Stimulated activated CD4-positive, alpha-beta T cell treated with anti-CD3 and anti-CD28 coated beads, Interleukin-1b, Interleukin-23, amount 100 ng/mL, for 4 hours (primary cell): ENCODE results near the gene SERPINA6.
"Not testable (repeated sequence)": the region's sequence is repeated elsewhere in the genome, so short reads cannot be mapped to it uniquely, and the experiment has no call there.

Experiments
- DNase-seq, 2 donors: peaks; one replicate each; pipeline ENCODE4 v3.0.0-alpha.2; 2020; ENCODE audit warnings: low read depth in 2 of 2

Gene SERPINA6

GRCh38 chr14:94328196-94328595 is 5.1 kb upstream of the SERPINA6 start:
- DNase-seq, result no peak

GRCh38 chr14:94321421-94322271 is 1.5 kb downstream of the SERPINA6 start:
- no peak for DNase-seq

GRCh38 chr14:94320243-94320642 is 2.9 kb downstream of the SERPINA6 start:
- DNase-seq, result no peak

GRCh38 chr14:94317259-94317658 is 5.9 kb downstream of the SERPINA6 start:
- DNase-seq, result no peak

GRCh38 chr14:94316692-94317091 is 6.4 kb downstream of the SERPINA6 start:
- DNase-seq, result no peak

- no peak for DNase-seq
Observed at GRCh38 chr14:94314890-94315289, 8.2 kb downstream of the SERPINA6 start.

GRCh38 chr14:94313991-94314655 is 9.0 kb downstream of the SERPINA6 start:
- no peak for DNase-seq

GRCh38 chr14:94312481-94313246 is 10.5 kb downstream of the SERPINA6 start:
- DNase-seq, result no peak

- no peak for DNase-seq
Observed at GRCh38 chr14:94310248-94310647, 12.9 kb downstream of the SERPINA6 start.

- DNase-seq, result no peak
Observed at GRCh38 chr14:94309721-94310120, 13.4 kb downstream of the SERPINA6 start.

GRCh38 chr14:94307410-94307992 is 15.6 kb downstream of the SERPINA6 start:
- DNase-seq, result no peak

GRCh38 chr14:94306047-94306978 is 16.8 kb downstream of the SERPINA6 start:
- no peak for DNase-seq

GRCh38 chr14:94305620-94306019 is 17.5 kb downstream of the SERPINA6 start:
- DNase-seq, result no peak

- DNase-seq, result no peak
Observed at GRCh38 chr14:94304243-94304642, 18.9 kb downstream of the SERPINA6 start.

GRCh38 chr14:94303111-94303510 is 20.0 kb downstream of the SERPINA6 start:
- no peak for DNase-seq

- DNase-seq, result no peak
Observed at GRCh38 chr14:94298130-94298529, 25.0 kb downstream of the SERPINA6 start.

GRCh38 chr14:94296181-94296545 is 27.0 kb downstream of the SERPINA6 start:
- DNase-seq, result not testable (repeated sequence)

- no peak for DNase-seq
Observed at GRCh38 chr14:94295360-94296180, 27.6 kb downstream of the SERPINA6 start.

GRCh38 chr14:94293578-94293924 is 29.6 kb downstream of the SERPINA6 start:
- no peak for DNase-seq

GRCh38 chr14:94292872-94293577 is 30.1 kb downstream of the SERPINA6 start, which contains the start of gene SERPINA10:
TSS of gene SERPINA10 (minus strand) at chr14:94293268. CDS start at chr14:94290593, 2,675 bp downstream.
- DNase-seq, result no peak
